ENCODE measurements around the gene NCBP3. TPM values are rescaled to one million over a fixed set of nuclear protein-coding genes. Genes with fewer than 3 reads are reported as not detected.

The NCBP3 gene
- total and polyA plus RNA-seq, 9 of the 15 experiments (the other 6 are each of a cell fraction or from before 2014, with no cell fraction given): 3.1 to 25.5 (median 20.5) TPM

GRCh38 chr17:3846437-3847164 is 555 bp upstream of the NCBP3 start (continued):
- TF ChIP-seq TOE1 (IDR thresholded peaks at IDR 0.05; ENCODE audit: borderline replicate concordance): no peak
- TF ChIP-seq TOE1 (CRISPR knock-in tag; IDR thresholded peaks at IDR 0.05; ENCODE audit: borderline replicate concordance, low read depth): no peak
- no peak for TF ChIP-seq ZNF184 (CRISPR knock-in tag; IDR thresholded peaks at IDR 0.05)
- TF ChIP-seq BHLHE40 (IDR thresholded peaks at IDR 0.05; ENCODE audit: low read length): no peak
- no peak for TF ChIP-seq LARP7 (IDR thresholded peaks at IDR 0.05)
- TF ChIP-seq NRF1 (conservative IDR thresholded peaks at IDR 0.05 in 1 of 2, IDR thresholded peaks at IDR 0.05 in 1 of 2): 0 out of 4 replicates have a peak, but pooled peaks have one; percentile 3 to 29
- no peak for TF ChIP-seq ATF2 (CRISPR knock-in tag; IDR thresholded peaks at IDR 0.05)
- TF ChIP-seq NFE2L1 (tag; IDR thresholded peaks at IDR 0.05; ENCODE audit: borderline replicate concordance, low read depth): no peak
- no peak for TF ChIP-seq ZFP91 (CRISPR knock-in tag; IDR thresholded peaks at IDR 0.05)
- TF ChIP-seq, protein P1, sequence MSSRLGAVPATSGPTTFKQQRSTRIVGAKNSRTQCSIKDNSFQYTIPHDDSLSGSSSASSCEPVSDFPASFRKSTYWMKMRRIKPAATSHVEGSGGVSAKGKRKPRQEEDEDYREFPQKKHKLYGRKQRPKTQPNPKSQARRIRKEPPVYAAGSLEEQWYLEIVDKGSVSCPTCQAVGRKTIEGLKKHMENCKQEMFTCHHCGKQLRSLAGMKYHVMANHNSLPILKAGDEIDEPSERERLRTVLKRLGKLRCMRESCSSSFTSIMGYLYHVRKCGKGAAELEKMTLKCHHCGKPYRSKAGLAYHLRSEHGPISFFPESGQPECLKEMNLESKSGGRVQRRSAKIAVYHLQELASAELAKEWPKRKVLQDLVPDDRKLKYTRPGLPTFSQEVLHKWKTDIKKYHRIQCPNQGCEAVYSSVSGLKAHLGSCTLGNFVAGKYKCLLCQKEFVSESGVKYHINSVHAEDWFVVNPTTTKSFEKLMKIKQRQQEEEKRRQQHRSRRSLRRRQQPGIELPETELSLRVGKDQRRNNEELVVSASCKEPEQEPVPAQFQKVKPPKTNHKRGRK (tag; IDR thresholded peaks at IDR 0.05): peak; percentile 89
- TF ChIP-seq RFX1 (IDR thresholded peaks at IDR 0.05): peak; percentile 69
- TF ChIP-seq SMC3 (conservative IDR thresholded peaks at IDR 0.05; ENCODE audit: insufficient read depth, low read depth, low read length): no peak
- TF ChIP-seq FOXP1 (CRISPR knock-in tag; IDR thresholded peaks at IDR 0.05): 0 out of 2 replicates have a peak, but pooled peaks have one; percentile 41
- no peak for TF ChIP-seq EP400 (IDR thresholded peaks at IDR 0.05)
- no peak for TF ChIP-seq TAF1 (IDR thresholded peaks at IDR 0.05; ENCODE audit: control insufficient read depth, extremely low read depth, insufficient read depth, low read length, severe bottlenecking)
- TF ChIP-seq PCBP2 (IDR thresholded peaks at IDR 0.05; ENCODE audit: low read depth, low read length, poor library complexity, severe bottlenecking): no peak
- TF ChIP-seq ZFP36 (IDR thresholded peaks at IDR 0.05; ENCODE audit: low read depth, low read length, partially characterized antibody): no peak
- no peak for TF ChIP-seq NR2C2 (CRISPR knock-in tag; IDR thresholded peaks at IDR 0.05)
- no peak for TF ChIP-seq NR2C2 (tag; IDR thresholded peaks at IDR 0.05)
- TF ChIP-seq ZKSCAN8 (CRISPR knock-in tag; IDR thresholded peaks at IDR 0.05): no peak
- no peak for TF ChIP-seq CAMTA2 (CRISPR knock-in tag; conservative IDR thresholded peaks at IDR 0.05)
